Esophagus muscularis mucosa (tissue), 4 donors: ENCODE measurements around the gene ZNFX1.

Source experiments
- EP300 ChIP-seq: sonication (generic); formaldehyde crosslinking; IDR thresholded peaks from one replicate; pipeline ENCODE4 v1.6.1; 2017; ENCODE audit warnings: antibody characterized with exemption
- POLR2A ChIP-seq: fragments of 450-650 bp; IDR thresholded peaks from one replicate; pipeline ENCODE4 v1.6.1; 2017; ENCODE audit warnings: antibody characterized with exemption, moderate library complexity, mild to moderate bottlenecking, low read depth
- POLR2AphosphoS5 ChIP-seq, 2 donors: sonication (generic); formaldehyde crosslinking; IDR thresholded peaks; one replicate each; pipeline ENCODE4 v1.6.1; 2017; ENCODE audit warnings: antibody characterized with exemption in 2 of 2
- TF ChIP-seq, protein P1 (sequence below), 3 experiments: fragments of 200-600 bp in 2 of 3; fragments of 450-650 bp in 1 of 3; sonication (generic) in 2 of 3; IDR thresholded peaks; one replicate each; pipeline ENCODE4 v1.5.1; 2017 to 2019; ENCODE audit warnings: antibody characterized with exemption in 3 of 3, mild to moderate bottlenecking in 2 of 3, moderate library complexity in 1 of 3

DNA sequence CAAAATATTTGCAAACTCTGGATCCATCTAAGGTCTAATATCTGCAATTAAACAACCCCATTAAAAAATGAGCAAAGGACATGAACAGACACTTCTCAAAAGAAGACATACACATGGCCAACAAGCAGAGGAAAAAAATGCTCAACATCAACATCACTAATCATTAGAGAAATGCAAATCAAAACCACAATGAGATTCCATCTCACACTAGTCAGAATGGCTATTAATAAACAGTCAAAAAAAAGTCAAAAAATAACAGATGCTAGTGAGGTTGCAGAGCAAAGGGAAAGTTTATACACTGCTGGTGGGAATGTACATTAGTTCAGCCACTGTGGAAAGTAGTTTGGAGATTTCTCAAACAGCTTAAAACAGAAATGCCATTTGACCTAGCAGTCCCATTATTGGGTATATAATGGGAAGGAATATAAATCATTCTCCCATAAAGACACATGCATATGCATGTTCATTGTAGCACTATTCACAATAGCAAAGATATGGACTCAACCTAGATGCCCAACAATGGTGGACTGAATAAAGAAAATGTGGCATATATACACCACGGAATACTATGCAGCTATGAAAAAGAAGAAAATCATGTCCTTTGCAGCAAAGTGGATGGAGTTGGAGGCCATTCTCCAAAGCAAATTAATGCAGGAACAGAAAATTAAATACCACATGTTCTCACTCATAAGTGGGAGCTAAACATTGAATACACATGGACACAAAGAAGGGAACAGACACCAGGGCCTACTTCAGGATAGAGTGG, 9.1 kb downstream of the ZNFX1 start:
- TF ChIP-seq, protein P1, sequence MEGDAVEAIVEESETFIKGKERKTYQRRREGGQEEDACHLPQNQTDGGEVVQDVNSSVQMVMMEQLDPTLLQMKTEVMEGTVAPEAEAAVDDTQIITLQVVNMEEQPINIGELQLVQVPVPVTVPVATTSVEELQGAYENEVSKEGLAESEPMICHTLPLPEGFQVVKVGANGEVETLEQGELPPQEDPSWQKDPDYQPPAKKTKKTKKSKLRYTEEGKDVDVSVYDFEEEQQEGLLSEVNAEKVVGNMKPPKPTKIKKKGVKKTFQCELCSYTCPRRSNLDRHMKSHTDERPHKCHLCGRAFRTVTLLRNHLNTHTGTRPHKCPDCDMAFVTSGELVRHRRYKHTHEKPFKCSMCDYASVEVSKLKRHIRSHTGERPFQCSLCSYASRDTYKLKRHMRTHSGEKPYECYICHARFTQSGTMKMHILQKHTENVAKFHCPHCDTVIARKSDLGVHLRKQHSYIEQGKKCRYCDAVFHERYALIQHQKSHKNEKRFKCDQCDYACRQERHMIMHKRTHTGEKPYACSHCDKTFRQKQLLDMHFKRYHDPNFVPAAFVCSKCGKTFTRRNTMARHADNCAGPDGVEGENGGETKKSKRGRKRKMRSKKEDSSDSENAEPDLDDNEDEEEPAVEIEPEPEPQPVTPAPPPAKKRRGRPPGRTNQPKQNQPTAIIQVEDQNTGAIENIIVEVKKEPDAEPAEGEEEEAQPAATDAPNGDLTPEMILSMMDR (IDR thresholded peaks at IDR 0.05) = no peak
- TF ChIP-seq EP300 (no peak), POLR2AphosphoS5 (IDR thresholded peaks at IDR 0.05) (no peak), POLR2A (no peak)
